Kasumi-1 (cell line): ENCODE data around the gene MAPKAPK2.
A peak's percentile ranks its signal among the peaks of the same experiment; 100 is the strongest.

Source experiments
- DNase-seq, 2 experiments: peaks; one replicate each; lab custom pipeline; 2025; lab: John Stamatoyannopoulos, UW

Gene MAPKAPK2

DNA sequence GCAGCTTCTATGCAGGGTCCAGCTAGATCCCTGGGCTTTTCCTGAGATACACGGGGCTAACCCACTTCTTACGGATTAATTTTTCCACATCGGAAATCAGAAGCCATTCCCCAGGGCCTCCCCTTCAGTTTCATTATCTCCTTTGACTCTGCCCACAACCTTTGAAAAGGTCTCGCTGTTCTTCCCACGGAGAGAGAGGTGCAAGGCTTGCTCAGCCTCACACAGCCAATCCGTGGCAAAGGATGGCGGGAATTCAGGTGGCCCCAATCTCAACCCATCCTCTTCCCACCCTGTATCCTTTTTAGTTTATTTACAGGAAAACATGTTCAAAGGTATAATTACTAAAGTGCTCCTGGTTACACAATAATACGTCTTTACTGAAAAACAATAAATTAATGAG lies 702 bp upstream of the MAPKAPK2 start:
- no peak for DNase-seq

GRCh38 chr1:206685334-206685768 lies 646 bp downstream of the MAPKAPK2 start:
- peak in 1 of 2 experiments; percentile 19 for DNase-seq

- peak; percentile 77 to 78 for DNase-seq
These were observed 1.2 kb downstream of the MAPKAPK2 start for GRCh38 chr1:206685769-206686477.

DNA sequence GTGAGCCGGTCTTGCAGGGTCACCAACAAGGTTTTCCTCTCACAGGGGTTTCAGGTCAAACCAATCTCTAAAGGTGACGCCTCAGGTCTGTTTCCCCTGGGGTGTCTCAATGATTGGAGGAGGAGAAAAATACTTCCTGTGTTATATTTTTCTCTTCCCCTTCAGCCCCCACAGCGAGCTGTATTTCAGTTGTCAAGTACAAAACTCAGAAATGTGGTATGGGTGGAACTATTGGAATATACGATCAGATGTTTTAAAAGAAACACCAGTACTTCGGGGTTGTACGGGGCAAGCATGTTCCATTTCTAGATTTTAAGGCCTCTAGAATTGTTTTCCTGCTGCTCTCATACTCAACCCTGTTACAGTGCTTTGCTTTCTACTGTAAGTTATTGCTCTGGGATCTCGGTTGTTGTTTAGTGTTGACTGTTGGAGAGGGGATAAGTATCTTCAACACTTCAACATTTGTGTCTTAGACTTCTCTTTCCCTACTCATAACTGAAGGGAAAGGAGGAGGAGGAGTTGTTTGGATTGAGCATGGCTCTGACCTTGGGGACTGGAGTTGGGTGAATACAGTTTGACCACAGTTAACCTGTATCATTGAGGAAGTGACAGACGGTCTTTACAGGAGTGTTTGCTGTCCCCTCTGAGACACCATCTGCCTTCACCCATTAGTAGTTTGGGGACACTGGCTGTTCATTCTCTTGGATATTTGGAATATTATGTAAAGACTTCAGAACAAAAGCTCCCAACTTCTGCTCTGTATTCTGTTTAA lies 2.0 kb downstream of the MAPKAPK2 start:
- peak; percentile 32 to 41 for DNase-seq

DNA sequence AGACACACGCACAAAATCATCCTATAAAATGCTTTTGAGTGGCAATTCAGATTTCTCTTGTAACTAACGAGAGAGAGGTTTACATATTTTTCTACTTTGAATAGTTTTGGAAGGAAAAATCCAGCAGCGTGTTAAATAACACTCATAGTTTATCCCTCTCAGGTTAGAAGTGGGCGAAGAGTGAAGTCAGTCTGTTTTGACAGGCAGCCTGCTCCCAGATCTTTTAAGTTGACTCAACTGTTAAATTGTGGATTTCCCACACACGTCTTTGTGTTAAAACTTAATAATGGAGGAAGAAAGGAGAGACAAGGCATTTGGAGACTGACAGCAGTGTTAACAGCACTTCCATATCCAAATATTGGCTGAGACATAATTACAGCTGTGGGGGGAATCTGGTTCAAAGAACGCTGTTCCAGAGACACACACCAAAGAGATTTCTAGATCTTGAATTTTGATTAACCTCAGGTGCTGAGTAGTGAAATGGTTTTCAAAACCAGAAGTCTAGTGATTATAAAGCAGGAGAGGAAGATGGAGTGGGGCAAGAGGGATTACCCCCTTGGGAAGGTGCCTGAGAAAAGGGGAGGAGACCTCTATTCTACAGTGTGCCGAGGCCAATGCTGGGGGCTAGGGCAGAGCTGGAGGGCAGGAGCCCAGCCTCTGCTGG lies 2.7 kb downstream of the MAPKAPK2 start:
- DNase-seq: no peak

- DNase-seq: no peak
These were observed 3.3 kb downstream of the MAPKAPK2 start for GRCh38 chr1:206687915-206688442.

DNA sequence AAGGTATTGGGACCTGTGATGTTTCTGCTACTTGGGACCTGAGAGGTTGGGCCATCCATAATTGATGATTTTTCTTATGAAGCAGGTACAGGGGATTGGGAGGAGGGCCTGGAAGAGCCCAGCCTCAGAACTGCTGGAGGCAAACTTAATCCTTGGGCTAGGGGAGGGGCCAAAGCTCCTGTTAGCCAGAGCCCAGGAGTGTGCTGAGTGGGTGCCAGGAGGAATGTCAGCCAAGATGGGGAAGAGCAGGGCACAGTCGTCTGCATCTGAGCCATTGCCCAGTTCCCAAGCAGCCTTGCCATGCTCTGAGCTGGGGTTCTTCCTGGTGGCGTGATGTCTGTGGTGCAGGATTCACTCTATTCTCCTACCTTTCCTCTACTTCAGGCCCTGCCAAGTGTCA lies 5.8 kb downstream of the MAPKAPK2 start:
- DNase-seq: no peak

DNA sequence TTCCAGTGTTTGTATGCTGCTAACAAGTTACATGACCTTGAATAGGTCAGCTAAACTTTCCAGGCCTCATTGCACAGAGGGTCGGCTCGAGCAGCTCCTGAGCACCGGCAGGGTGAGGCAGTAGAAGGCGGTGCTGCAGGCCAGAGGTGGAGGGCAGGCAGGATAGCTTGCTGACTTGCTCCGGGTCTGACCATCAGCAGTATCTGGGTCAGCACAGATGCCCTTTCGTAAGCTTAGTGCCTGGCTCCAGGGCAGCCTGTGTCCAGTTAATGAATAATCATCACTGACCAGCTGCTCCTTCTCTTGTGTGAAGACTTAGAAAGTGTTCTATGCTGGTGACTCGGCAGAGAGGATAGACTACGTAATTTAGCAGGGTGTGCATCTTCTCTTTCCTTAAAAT lies 6.9 kb downstream of the MAPKAPK2 start:
- no peak for DNase-seq

DNA sequence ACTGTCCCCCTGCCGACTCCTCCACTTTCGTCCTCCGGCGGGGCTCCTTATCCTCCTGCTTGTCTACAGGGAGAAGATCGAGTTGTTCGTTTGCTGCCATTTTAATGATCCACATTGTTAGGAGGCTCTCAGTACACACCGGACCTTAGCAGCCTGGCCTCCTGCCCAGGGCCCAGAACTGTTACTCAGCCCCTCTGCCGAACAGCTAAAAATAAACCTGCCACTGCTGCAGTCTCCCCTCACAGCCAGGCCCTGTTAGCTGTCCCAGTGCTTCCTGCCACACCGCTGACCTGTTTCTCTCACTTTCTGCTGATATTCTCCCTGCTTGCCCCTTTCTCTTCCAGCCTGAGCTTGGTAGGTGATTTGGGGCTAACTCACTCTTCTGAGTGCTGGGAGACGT lies 8.3 kb downstream of the MAPKAPK2 start:
- DNase-seq: no peak

GRCh38 chr1:206693592-206693991 lies 8.9 kb downstream of the MAPKAPK2 start:
- no peak for DNase-seq

- DNase-seq: no peak
These were observed 9.7 kb downstream of the MAPKAPK2 start for GRCh38 chr1:206694171-206695124.

- DNase-seq: no peak
These were observed 11.0 kb downstream of the MAPKAPK2 start for GRCh38 chr1:206695733-206696132.

- no peak for DNase-seq
These were observed 12.3 kb downstream of the MAPKAPK2 start for GRCh38 chr1:206696812-206697585.

DNA sequence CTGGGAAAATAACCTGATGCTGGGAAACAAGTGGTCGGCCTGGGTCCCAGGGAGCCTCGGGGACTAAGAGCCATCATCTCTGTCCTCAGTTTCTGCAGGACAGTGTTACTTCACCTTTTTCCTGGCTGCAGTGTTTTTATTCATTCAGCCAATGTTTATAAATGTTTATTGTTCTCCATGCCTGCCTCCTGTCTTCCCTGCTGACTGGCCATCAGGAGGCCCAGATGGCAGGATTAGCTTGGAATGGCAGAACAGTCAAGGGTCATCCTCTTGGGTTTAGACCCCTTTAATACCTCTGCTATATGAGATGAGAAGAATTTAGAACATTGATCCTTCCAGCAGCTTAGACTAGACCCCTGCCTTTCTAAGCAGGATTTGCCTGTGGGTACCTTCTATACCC lies 13.3 kb downstream of the MAPKAPK2 start:
- DNase-seq: no peak

DNA sequence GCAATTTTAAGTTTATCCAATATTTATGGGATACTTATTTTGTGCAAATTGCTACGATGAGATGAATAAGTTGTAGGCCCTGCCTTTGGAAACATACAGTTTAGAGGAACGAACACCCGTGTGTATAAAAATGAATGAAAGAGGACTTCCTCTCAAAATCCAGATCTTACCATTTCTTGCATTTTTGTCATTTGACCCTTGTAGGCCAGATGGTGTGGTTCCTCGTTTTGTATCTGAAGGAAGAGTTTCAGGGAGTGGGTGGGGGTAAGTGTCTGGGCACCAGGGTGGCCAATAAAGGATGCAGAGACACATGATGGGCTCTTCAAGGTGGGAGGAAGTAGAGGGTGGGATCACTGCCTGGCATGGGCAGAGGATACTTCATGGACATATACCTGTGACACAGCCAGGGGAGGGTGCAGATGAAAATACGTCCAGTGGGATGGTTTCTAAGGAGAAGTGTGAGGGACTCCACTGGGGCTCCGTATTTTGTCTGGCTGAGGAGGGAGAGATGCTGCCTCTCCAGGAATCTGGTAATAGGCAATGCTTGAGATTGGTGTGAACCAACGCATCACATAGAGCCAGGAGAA lies 14.4 kb downstream of the MAPKAPK2 start:
- peak; percentile 24 to 32 for DNase-seq

- no peak for DNase-seq
These were observed 14.9 kb downstream of the MAPKAPK2 start for GRCh38 chr1:206699626-206700025.

DNA sequence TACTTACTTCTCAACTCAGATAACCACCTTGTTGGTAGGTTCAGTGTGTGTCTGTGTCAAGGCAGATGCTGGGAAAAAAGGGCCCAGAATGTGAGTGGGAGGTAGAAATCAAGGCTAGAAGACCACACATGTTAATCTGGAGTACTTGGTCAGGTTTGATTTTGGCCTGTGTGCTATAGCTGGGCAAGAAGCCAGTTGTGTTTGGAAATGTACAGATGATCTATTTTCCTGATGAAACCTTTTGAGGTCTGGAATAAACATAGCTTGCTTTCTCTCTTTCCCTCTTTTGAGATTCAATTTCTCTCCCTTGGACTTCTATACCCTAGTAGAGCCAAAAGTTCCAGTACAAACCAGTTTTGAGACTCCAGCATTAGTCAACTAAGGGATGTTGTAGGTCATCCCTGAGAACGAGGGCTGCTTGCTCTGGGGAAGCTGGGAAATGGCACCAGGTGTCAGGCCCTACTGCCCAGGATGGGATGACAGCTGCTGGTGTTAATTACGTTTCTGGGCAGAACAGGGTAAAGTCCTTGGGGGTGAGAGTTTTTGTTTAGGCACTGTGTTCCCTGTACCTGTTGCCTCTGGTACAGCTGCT lies 15.8 kb downstream of the MAPKAPK2 start:
- no peak for DNase-seq

DNA sequence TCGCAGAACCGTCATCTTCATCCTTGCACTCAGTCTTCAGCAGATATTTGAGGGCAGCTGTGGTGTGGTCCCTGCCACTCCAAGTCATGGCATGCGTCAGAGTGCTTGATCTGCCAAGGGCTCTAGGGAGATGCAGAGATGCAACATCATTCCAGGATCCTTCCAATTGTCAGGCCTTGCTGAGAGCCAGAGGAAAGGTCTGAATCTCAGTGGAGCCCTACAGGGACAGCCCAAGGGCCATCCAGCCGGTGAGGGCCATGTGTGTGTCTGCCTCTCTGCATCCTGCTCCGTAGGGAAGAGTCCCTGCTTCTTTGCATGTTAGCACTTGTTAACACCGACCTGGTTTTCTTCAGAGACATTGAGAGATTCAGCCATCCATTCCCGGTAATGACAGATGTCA lies 17.6 kb downstream of the MAPKAPK2 start:
- no peak for DNase-seq

- no peak for DNase-seq
These were observed 18.1 kb downstream of the MAPKAPK2 start for GRCh38 chr1:206702803-206703202.

DNA sequence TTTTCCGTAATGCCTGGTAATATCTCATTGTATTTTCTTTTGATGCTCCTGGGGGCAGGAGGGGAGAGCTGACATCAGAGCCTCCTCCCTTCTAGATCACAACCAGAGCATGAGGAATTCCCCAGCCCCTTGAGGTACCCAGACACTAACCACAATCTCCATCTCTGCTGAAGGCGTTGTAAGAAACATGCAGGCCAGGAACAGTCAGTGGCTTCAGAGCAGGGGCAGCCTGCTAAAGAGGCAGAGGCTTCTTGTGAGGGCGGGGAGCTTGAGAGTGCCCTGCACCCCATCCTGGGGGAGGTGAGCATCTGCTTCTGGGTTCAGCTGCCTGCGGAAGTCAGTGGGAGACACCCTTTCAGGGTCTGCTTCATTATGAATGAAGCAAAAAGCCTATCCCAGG lies 19.0 kb downstream of the MAPKAPK2 start:
- peak; percentile 24 to 45 for DNase-seq
